Fibroblast of gingiva (primary cell): ENCODE measurements around the gene INPP4A.
A peak's percentile ranks its signal among the peaks of the same experiment; 100 is the strongest.

ENCODE experiments used
- DNase-seq: peaks from one replicate; pipeline ENCODE4 v3.0.0-alpha.2; 2011; ENCODE audit warnings: low read depth

INPP4A gene

GRCh38 chr2:98476192-98476868 lies 31.7 kb downstream of the INPP4A start:
- DNase-seq, result no peak

DNA sequence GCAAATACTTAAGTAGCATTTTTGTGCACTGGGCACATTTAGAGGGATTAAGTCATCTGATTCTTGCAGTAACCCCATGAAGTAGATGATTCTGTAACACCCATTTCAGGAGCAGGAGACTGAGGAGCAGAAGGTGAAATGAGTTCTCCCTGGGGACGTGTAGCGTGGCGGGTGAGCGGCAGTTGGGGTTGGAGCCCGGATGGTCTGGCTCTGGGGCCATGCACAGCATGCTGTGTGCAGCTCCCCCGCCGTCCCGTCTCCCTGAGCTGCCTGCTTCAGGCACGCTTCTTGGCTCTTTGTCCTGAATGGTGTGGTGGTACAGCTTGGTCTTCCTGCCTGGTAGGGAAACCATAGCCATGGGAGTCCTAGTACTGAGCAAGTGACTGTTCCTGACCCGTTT lies 32.4 kb downstream of the INPP4A start:
- DNase-seq, result no peak

- DNase-seq, result no peak
These were observed 32.8 kb downstream of the INPP4A start for GRCh38 chr2:98477506-98477905.

DNA sequence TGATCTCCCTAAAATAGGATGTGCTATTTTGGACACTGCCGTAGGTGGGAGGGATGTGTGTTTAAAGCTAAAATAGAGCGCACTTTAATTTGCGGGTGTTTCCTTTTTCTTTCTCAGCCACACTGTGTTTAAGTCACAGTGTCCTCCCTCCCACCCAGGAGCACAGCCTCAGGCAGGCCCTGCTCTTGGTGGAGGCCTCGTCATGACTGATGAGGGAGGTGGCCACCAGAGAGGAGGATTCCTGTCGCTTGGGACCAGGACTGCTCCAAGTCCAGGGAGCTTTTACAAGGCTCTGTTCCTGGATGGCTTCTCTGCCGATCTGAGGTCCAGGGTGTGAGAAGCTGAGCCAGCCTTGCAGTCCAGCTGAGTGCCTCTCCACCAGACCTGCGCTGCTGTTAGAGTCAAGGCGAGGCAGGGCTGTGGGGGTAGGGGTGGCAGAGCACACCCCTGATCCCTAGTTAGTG lies 33.5 kb downstream of the INPP4A start:
- DNase-seq, result no peak

DNA sequence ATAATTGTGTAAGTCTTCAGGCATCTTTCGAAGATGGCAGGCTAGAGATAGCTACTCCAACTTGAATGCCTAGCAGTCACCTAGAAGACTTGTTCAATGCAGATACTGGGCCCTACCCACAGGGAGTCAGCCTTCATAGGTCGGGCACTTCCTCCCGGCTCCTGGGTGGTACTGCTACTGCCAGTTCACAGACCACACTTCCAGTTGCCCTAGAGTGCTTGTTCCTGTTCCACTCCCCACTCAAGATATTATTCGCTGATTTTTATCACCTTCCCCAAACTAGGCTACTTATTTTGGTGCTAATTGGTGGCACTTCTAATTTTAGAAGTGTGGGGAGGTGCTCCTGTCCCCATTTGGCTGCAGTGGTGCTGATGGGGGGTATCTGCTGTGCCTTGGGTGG lies 34.2 kb downstream of the INPP4A start:
- DNase-seq, result no peak

GRCh38 chr2:98479371-98479770 lies 34.7 kb downstream of the INPP4A start:
- no peak for DNase-seq

- DNase-seq, result peak; percentile 69
These were observed 35.4 kb downstream of the INPP4A start for GRCh38 chr2:98479959-98480524.

GRCh38 chr2:98480598-98480997 lies 35.9 kb downstream of the INPP4A start:
- no peak for DNase-seq

DNA sequence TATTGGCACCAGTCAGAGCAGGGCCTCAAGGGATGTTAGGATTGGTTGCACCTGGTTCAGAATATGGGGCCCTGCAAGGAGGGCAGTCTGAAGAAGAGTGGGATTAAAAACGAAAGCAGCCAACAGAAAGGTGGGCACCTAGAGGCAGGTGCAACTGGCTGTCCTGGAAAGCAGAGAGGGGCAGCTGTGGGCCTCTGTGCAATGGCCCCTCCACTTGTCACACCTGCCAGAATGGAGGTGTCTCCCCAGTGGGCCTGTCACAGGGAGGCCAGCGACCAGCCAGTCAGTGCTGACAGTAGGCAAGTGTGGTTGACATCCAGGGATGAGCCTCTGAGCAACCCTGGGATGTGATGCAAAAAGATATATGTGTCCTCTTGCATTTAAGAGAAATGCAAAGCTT lies 37.7 kb downstream of the INPP4A start:
- no peak for DNase-seq

DNA sequence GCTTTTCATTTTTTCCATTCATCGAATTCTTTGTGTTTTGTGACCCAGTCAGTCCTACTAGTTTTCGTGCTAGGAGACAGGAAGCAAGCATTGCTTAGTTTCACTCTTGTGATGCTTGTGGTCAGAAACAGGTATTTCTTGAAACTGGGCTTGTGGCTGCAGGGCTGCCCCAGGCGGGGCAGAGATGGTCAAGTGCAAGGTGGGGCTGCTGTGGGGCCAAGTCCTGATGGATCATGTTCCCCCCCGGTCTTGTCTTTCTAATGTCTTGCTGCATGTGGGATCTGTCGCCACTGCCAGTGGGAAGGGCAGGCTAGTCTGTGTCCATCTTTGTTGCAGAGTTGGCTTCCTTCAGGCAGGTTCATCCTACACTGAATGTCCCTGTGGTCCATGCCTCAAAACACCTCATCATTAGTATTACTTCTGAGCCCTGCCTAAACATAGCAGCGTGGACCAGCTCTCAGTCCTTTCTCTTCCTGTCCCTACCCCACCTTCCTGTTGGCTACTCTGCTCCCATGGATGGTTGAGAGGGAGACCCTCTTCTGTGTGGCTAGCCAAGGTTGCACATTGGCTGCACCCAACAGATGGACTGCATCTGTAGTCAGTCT lies 38.7 kb downstream of the INPP4A start:
- DNase-seq, result no peak

- DNase-seq, result no peak
These were observed 39.5 kb downstream of the INPP4A start for GRCh38 chr2:98484121-98484557.

DNA sequence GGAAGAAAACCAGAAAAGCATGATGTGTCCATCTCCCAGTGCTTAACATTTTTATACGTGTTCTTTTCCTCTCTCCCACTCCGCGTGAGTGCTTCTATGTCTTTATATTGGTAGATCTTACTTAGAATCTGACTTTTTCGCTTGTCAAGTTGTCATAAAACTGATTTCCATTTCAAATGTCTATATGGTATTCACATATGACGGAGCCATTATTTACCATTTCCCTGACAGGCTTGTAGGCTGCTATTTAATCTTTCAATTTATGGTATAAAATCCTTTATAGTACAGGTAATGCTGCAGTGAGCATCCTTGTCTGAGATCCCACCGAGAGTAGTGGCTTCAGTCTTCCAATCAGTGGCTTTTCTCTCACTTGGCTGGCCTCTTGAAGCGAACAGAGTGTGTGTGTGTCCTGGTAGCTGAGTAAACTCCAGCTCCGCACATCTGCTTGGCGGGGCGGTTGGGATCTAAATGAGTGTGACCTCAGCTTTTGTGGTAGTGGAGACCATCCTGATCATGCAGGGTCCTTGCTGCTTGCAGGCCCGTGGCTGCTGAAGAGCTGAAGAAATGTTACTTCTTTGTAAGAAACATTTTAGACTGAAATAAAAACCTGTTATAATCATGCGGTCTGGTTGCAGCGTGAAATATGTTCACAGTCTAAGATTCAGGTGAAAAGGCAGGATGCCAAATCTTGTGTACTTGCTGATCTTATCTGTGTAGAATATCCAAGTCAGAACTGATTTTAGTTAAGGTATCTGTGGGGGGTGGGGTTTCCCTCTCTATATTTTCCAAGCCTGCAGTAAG lies 40.2 kb downstream of the INPP4A start:
- no peak for DNase-seq

DNA sequence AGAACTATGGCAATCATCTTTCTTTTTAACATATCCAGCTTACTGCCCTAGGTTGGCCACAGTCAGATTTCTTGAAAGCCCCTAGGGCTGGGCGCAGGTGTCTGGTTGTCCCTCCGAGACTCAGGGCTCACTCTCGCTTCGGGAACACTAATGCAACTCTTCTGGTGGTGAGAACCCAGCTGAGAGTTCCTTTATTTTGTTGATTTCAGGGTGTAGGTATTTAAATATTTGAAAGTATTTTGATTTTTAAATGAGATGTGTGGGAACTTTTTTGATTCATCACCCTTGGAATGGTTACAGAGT lies 40.7 kb downstream of the INPP4A start:
- no peak for DNase-seq

GRCh38 chr2:98486374-98486981 lies 41.8 kb downstream of the INPP4A start:
- no peak for DNase-seq

GRCh38 chr2:98487101-98487805 lies 42.6 kb downstream of the INPP4A start:
- no peak for DNase-seq

GRCh38 chr2:98487806-98488189 lies 43.1 kb downstream of the INPP4A start:
- no peak for DNase-seq

- no peak for DNase-seq
These were observed 43.6 kb downstream of the INPP4A start for GRCh38 chr2:98488252-98488651.

DNA sequence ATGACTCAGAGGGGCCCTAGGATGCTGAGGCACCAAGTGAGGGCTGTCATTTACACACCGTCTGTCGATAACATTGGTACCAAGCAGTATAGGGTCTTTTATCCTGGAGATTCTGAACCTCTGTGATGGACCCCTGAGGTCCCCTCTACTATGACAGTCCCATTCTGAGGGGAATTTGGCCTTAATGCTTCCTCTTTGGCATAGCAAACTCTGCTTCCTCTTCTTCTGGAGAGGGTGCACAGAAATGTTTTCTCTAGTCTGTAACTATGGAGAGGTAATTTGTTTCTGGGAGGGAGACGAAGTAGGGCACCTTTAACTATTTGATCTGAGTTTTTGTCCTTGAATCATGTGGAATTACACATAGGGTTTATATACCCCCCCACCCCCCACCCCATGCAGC lies 44.8 kb downstream of the INPP4A start:
- no peak for DNase-seq

GRCh38 chr2:98489971-98490962 lies 45.6 kb downstream of the INPP4A start:
- no peak for DNase-seq

DNA sequence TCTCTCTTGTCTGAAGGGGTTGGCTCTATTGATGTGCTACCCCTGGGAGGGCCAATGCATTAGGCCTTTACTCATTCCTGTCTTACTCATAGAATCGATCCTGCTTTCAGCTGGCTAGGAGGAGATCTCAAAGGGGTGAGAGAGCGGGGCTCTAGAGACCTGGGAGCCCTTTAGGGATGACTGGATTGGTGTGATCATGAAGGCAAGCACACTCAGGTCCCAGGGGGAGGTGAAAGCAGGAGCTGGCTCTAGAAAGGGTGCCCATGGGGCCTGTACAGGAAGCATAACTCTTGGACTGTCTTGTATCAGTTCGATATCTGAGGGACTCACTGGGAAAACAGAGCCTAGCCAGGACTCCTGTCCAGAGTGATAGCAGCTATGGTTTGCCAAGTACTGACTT lies 47.8 kb downstream of the INPP4A start:
- DNase-seq, result no peak

DNA sequence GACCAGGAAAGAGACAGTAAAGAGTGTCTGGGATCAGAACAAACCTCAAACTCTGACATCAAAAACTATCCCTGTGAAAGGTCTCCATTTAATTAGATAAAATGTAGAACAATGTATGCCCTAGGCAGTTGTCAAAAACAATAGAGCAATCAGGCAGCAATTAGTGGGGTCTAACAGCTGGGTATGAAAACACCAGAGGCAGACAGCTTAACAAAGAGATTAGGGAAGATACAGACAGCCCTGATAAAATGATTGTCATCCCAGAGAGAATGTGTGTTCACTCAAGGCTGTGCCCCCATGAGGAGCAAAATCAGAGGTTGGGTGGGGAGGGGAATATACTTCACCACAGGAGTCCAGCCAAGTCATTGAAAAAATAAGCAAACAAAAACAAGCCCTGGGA lies 50.0 kb downstream of the INPP4A start:
- DNase-seq, result no peak
